Measurements from ENCODE around the gene OR10T2. TPM values are rescaled to one million over a fixed set of nuclear protein-coding genes. Genes with fewer than 3 reads are reported as not detected.

Gene OR10T2
- total and polyA plus RNA-seq, 11 donors, result not detected

DNA sequence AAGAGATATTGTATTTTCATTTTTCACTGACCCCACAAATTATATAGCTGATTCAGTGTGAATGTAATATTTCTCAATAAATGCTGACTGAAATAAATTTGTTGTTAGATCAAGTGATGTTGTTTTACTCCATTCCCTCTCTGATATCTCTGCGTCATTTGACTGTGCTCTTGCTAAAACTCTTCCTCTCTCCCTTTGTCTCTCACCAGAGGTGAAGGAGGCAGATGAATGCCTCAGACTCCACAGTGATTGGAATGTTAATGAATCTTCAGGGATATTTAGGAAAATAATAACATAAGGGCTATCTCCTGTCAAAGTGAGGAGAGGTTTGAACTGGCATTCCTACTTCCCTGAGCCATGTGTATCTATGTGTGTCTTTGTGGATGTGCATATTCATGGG is 41.8 kb downstream of the OR10T2 start:
- WGBS, 4 donors, result 81 to 89% (median 85%) methylated on average over 1 of the region's 1 CpG
- ATAC-seq, result no peak
- intact Hi-C loops (cut with DNase I), result no loop called here
- no peak overlapping the region for H3K27ac ChIP-seq
- no peaks in the 10 kb centered on the region for H3K36me3 ChIP-seq
- no peak overlapping the region for H3K4me3 ChIP-seq
- H3K4me1 ChIP-seq, result no peaks in the 10 kb centered on the region
- no peak for DNase-seq
- H3K27me3 ChIP-seq, result peaks cover 0 to 3% (median 0%) of the 10 kb centered on the region in 9 donors
- no peak for TF ChIP-seq POLR2A (IDR thresholded peaks at IDR 0.05)
- TF ChIP-seq, protein P1, sequence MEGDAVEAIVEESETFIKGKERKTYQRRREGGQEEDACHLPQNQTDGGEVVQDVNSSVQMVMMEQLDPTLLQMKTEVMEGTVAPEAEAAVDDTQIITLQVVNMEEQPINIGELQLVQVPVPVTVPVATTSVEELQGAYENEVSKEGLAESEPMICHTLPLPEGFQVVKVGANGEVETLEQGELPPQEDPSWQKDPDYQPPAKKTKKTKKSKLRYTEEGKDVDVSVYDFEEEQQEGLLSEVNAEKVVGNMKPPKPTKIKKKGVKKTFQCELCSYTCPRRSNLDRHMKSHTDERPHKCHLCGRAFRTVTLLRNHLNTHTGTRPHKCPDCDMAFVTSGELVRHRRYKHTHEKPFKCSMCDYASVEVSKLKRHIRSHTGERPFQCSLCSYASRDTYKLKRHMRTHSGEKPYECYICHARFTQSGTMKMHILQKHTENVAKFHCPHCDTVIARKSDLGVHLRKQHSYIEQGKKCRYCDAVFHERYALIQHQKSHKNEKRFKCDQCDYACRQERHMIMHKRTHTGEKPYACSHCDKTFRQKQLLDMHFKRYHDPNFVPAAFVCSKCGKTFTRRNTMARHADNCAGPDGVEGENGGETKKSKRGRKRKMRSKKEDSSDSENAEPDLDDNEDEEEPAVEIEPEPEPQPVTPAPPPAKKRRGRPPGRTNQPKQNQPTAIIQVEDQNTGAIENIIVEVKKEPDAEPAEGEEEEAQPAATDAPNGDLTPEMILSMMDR (IDR thresholded peaks at IDR 0.05), result no peak
- no peaks in the 10 kb centered on the region for H3K9me3 ChIP-seq

DNA sequence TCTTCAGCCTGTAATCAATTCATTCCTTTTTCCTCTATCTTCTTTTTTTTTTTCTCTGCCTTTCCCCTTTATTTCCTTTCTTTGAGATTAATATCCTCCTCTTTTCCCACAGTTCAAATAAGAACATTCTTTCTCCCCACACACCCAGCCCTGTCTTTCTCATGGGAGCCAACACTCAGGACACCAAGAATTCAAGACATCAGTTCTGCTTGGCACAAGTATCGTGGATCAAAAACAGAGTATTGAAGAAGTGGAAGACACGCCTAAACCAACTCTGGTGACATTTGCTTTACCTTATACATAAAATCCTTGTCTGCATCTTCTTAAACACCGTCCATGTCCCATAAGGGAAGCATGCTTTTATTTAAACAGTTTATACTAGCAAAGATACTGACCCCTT is 42.6 kb downstream of the OR10T2 start:
- WGBS, 4 donors, result 59 to 71% (median 68%) methylated on average over 3 of the region's 3 CpGs
- H3K4me1 ChIP-seq, result no peaks in the 10 kb centered on the region
- H3K4me3 ChIP-seq, result no peak overlapping the region
- TF ChIP-seq, protein P1 (IDR thresholded peaks at IDR 0.05), result no peak
- no peak for TF ChIP-seq POLR2A (IDR thresholded peaks at IDR 0.05)
- H3K36me3 ChIP-seq, result no peaks in the 10 kb centered on the region
- no peaks in the 10 kb centered on the region for H3K9me3 ChIP-seq
- ATAC-seq (no peak), DNase-seq (no peak)
- intact Hi-C loops (cut with DNase I), result no loop called here
- no peak overlapping the region for H3K27ac ChIP-seq
- peaks cover 0 to 3% (median 0%) of the 10 kb centered on the region in 9 donors for H3K27me3 ChIP-seq

DNA sequence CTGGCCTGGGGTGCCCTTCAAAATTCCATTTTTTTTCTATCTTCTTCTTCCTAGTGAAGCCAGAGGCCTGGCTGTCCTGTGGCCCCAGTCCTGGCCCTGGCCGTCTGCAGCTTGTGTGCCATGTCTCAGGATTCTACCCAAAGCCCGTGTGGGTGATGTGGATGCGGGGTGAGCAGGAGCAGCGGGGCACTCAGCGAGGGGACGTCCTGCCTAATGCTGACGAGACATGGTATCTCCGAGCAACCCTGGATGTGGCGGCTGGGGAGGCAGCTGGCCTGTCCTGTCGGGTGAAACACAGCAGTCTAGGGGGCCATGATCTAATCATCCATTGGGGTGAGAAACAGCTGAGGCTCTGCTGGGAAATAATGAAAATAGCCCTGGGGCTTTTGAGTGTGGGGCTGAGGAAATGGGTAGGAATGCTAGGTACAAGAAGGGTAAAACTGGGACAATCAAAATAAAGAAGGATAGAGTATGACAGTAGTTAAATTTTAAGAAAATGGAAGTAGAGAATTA is 43.4 kb downstream of the OR10T2 start:
- H3K4me1 ChIP-seq, result no peaks in the 10 kb centered on the region
- WGBS, 4 donors, result 78 to 90% (median 85%) methylated on average over 10 of the region's 10 CpGs
- intact Hi-C loops (cut with DNase I), result no loop called here
- H3K27ac ChIP-seq, result no peak overlapping the region
- peaks cover 0 to 3% (median 0%) of the 10 kb centered on the region in 9 donors for H3K27me3 ChIP-seq
- no peaks in the 10 kb centered on the region for H3K9me3 ChIP-seq
- no peak overlapping the region for H3K4me3 ChIP-seq
- DNase-seq, result no peak
- no peak for TF ChIP-seq POLR2A (IDR thresholded peaks at IDR 0.05)
- TF ChIP-seq, protein P1 (IDR thresholded peaks at IDR 0.05), result no peak
- no peak for ATAC-seq
- no peaks in the 10 kb centered on the region for H3K36me3 ChIP-seq

DNA sequence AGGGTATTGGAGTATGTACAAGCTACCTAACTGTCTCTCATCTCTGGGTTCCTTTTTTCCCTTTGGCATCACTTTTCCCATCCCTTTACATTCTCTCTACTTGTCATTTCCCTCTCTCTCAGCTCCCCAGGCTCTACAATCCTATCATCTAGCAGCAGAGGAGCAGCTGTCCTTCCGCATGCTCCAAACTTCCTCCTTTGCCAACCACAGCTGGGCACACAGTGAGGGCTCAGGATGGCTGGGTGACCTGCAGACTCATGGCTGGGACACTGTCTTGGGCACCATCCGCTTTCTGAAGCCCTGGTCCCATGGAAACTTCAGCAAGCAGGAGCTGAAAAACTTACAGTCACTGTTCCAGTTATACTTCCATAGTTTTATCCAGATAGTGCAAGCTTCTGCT is 45.0 kb downstream of the OR10T2 start:
- no peak for DNase-seq
- H3K27ac ChIP-seq, result no peak overlapping the region
- WGBS, 4 donors, result 69 to 78% (median 70%) methylated on average over 2 of the region's 2 CpGs
- intact Hi-C loops (cut with DNase I), result no loop called here
- no peak for TF ChIP-seq POLR2A (IDR thresholded peaks at IDR 0.05)
- TF ChIP-seq, protein P1 (IDR thresholded peaks at IDR 0.05), result no peak
- H3K27me3 ChIP-seq, result peaks cover 0 to 3% (median 0%) of the 10 kb centered on the region in 9 donors
- no peak overlapping the region for H3K4me3 ChIP-seq
- no peaks in the 10 kb centered on the region for H3K36me3 ChIP-seq
- H3K9me3 ChIP-seq, result no peaks in the 10 kb centered on the region
- H3K4me1 ChIP-seq, result no peaks in the 10 kb centered on the region
- ATAC-seq, result peak in 1 of 4 donors; percentile 41

Data from heart left ventricle (tissue), 16 donors.